ENCODE data around the gene MACROD1. TPM values are rescaled to one million over a fixed set of nuclear protein-coding genes. Genes with fewer than 3 reads are reported as not detected.
A peak's percentile ranks its signal among the peaks of the same experiment; 100 is the strongest.

MACROD1 gene
- total and polyA plus RNA-seq, 9 of the 15 experiments (the other 6 are each of a cell fraction or from before 2014, with no cell fraction given), result 1.1 to 60.0 (median 26.4) TPM

GRCh38 chr11:63974259-63975143 is 191.4 kb downstream of the MACROD1 start, which contains the start of gene COX8A (continued):
- no peak for TF ChIP-seq JUN (IDR thresholded peaks at IDR 0.05; ENCODE audit: borderline replicate concordance, low read depth, low read length)
- TF ChIP-seq JUN (CRISPR knock-in tag; IDR thresholded peaks at IDR 0.05; ENCODE audit: borderline replicate concordance), result no peak
- TF ChIP-seq HNRNPK (IDR thresholded peaks at IDR 0.05; ENCODE audit: low read depth, low read length, poor library complexity, severe bottlenecking), result no peak
- TF ChIP-seq SPI1 (IDR thresholded peaks at IDR 0.05; ENCODE audit: borderline replicate concordance, low read depth, low read length), result peak; percentile 52; the same call in 1 of the 2 replicates
- no peak for TF ChIP-seq ZNF780A (CRISPR knock-in tag; IDR thresholded peaks at IDR 0.05)
- TF ChIP-seq MCM2 (IDR thresholded peaks at IDR 0.05; ENCODE audit: low read depth), result no peak
- TF ChIP-seq ZNF79 (CRISPR knock-in tag; IDR thresholded peaks at IDR 0.05; ENCODE audit: low read depth), result no peak
- no peak for TF ChIP-seq BCOR (IDR thresholded peaks at IDR 0.05)
- TF ChIP-seq DMBX1 (CRISPR knock-in tag; IDR thresholded peaks at IDR 0.05; ENCODE audit: borderline replicate concordance), result peak; percentile 12; the same call in 1 of the 2 replicates
- TF ChIP-seq RNF219 (CRISPR knock-in tag; IDR thresholded peaks at IDR 0.05), result no peak
- no peak for TF ChIP-seq SMARCC2 (IDR thresholded peaks at IDR 0.05; ENCODE audit: low read depth)
- TF ChIP-seq ZNF57 (CRISPR knock-in tag; IDR thresholded peaks at IDR 0.05), result no peak
- peak; percentile 99 for TF ChIP-seq E2F8 (IDR thresholded peaks at IDR 0.05; ENCODE audit: low read depth, partially characterized antibody)
- no peak for TF ChIP-seq PRPF4 (IDR thresholded peaks at IDR 0.05; ENCODE audit: insufficient read depth, low read depth, low read length, poor library complexity, severe bottlenecking)
- no peak for TF ChIP-seq CBX8 (IDR thresholded peaks at IDR 0.05; ENCODE audit: borderline replicate concordance, extremely low read depth, low read depth, low read length, poor library complexity, severe bottlenecking)
- TF ChIP-seq KAT2B (IDR thresholded peaks at IDR 0.05; ENCODE audit: low read depth, low read length), result no peak
- no peak for TF ChIP-seq PATZ1 (CRISPR knock-in tag; IDR thresholded peaks at IDR 0.05; ENCODE audit: borderline replicate concordance)
- 0 out of 2 replicates have a peak, but pooled peaks have one; percentile 24 for TF ChIP-seq RNF2 (IDR thresholded peaks at IDR 0.05)
- TF ChIP-seq OTX1 (CRISPR knock-in tag; IDR thresholded peaks at IDR 0.05), result peak; percentile 80
- TF ChIP-seq HSF4 (CRISPR knock-in tag; IDR thresholded peaks at IDR 0.05; ENCODE audit: borderline replicate concordance), result no peak
- no peak for TF ChIP-seq SRSF1 (IDR thresholded peaks at IDR 0.05; ENCODE audit: low read depth, low read length)
